IPS DF 6.9 (cell line): Measurements from ENCODE around the gene PTPRD.

Source experiments
- DNase-seq: peaks from one replicate; pipeline ENCODE4 v3.0.0-alpha.2; 2013; ENCODE audit warnings: low read depth, low spot score
- H3K27ac ChIP-seq: one replicate; pipeline ENCODE4 v1.5.1; 2013; ENCODE audit warnings: low read length, control low read depth
- H3K27me3 ChIP-seq: 2 replicates; pipeline ENCODE4 v1.6.1; 2013; ENCODE audit warnings: mild to moderate bottlenecking, low read length; ENCODE audit not compliant: control insufficient read depth, insufficient read depth
- H3K36me3 ChIP-seq: 2 replicates; pipeline ENCODE4 v1.6.1; 2013; ENCODE audit warnings: low read length; ENCODE audit not compliant: control insufficient read depth, insufficient read depth
- H3K4me1 ChIP-seq: 2 replicates; pipeline ENCODE4 v1.6.1; 2013; ENCODE audit warnings: low read length; ENCODE audit not compliant: control insufficient read depth, insufficient read depth
- H3K4me3 ChIP-seq: 2 replicates; pipeline ENCODE4 v1.5.1; 2013; ENCODE audit warnings: mild to moderate bottlenecking, low read length
- H3K9me3 ChIP-seq: 2 replicates; pipeline ENCODE4 v1.6.1; 2013; ENCODE audit warnings: low read length, inconsistent platforms; ENCODE audit not compliant: control insufficient read depth, insufficient read depth
- WGBS: extraction: QIAGEN DNeasy Blood & Tissue Kit; methylation state at CpG from one replicate; pipeline ENCODE4 v1.1.7; 2013; ENCODE audit warnings: mixed read lengths, missing lambda C conversion rate; ENCODE audit not compliant: insufficient read length, insufficient coverage; 5-methylcytosine and 5-hydroxymethylcytosine counted together

The PTPRD gene

GRCh38 chr9:8963885-8964284, 1648.9 kb downstream of the PTPRD start:
- Histone ChIP-seq H3K27ac (no peak overlapping the region), H3K27me3 (no peaks in the 10 kb centered on the region), H3K4me3 (no peak overlapping the region), H3K36me3 (no peaks in the 10 kb centered on the region), H3K9me3 (no peaks in the 10 kb centered on the region), H3K4me1 (no peaks in the 10 kb centered on the region)
- no peak for DNase-seq

GRCh38 chr9:8962084-8962483, 1650.7 kb downstream of the PTPRD start:
- WGBS = no CpG with 5 or more reads among the region's 2 CpGs
- no peaks in the 10 kb centered on the region for H3K4me1 ChIP-seq
- no peak overlapping the region for H3K4me3 ChIP-seq
- H3K27me3 ChIP-seq = no peaks in the 10 kb centered on the region
- no peaks in the 10 kb centered on the region for H3K9me3 ChIP-seq
- H3K36me3 ChIP-seq = no peaks in the 10 kb centered on the region
- DNase-seq = no peak
- no peak overlapping the region for H3K27ac ChIP-seq

GRCh38 chr9:8961186-8961851, 1651.5 kb downstream of the PTPRD start:
- WGBS = no CpG with 5 or more reads among the region's 4 CpGs
- DNase-seq = no peak

GRCh38 chr9:8960254-8960653, 1652.5 kb downstream of the PTPRD start:
- Histone ChIP-seq H3K27ac (no peak overlapping the region), H3K4me1 (no peaks in the 10 kb centered on the region; the same call in 1 of the 2 replicates), H3K27me3 (no peaks in the 10 kb centered on the region), H3K4me3 (no peak overlapping the region), H3K9me3 (no peaks in the 10 kb centered on the region), H3K36me3 (no peaks in the 10 kb centered on the region)
- no peak for DNase-seq
- no CpG with 5 or more reads among the region's 3 CpGs for WGBS

More at GRCh38 chr9:8961186-8961851, 1651.5 kb downstream of the PTPRD start:
- Histone ChIP-seq H3K4me1 (no peaks in the 10 kb centered on the region), H3K9me3 (no peaks in the 10 kb centered on the region), H3K27me3 (no peaks in the 10 kb centered on the region), H3K36me3 (no peaks in the 10 kb centered on the region), H3K27ac (no peak overlapping the region), H3K4me3 (no peak overlapping the region)

- no peak overlapping the region for H3K27ac ChIP-seq
- no peaks in the 10 kb centered on the region; the same call in 1 of the 2 replicates for H3K4me1 ChIP-seq
- WGBS = no CpG with 5 or more reads among the region's 2 CpGs
- H3K9me3 ChIP-seq = no peaks in the 10 kb centered on the region
- no peak for DNase-seq
- no peaks in the 10 kb centered on the region for H3K27me3 ChIP-seq
- H3K4me3 ChIP-seq = no peak overlapping the region
- H3K36me3 ChIP-seq = no peaks in the 10 kb centered on the region
Observed at GRCh38 chr9:8958358-8958757, 1654.4 kb downstream of the PTPRD start.

- Histone ChIP-seq H3K27me3 (no peaks in the 10 kb centered on the region), H3K4me3 (no peak overlapping the region), H3K9me3 (no peaks in the 10 kb centered on the region), H3K36me3 (no peaks in the 10 kb centered on the region), H3K4me1 (no peaks in the 10 kb centered on the region; the same call in 1 of the 2 replicates), H3K27ac (no peak overlapping the region)
- no CpG with 5 or more reads among the region's 2 CpGs for whole genome bisulfite sequencing
- DNase-seq = no peak
Observed at GRCh38 chr9:8955315-8955714, 1657.5 kb downstream of the PTPRD start.

- Histone ChIP-seq H3K27ac (no peak overlapping the region), H3K4me1 (no peaks in the 10 kb centered on the region), H3K27me3 (no peaks in the 10 kb centered on the region), H3K36me3 (no peaks in the 10 kb centered on the region), H3K9me3 (no peaks in the 10 kb centered on the region), H3K4me3 (no peak overlapping the region)
- no CpG with 5 or more reads among the region's 1 CpG for WGBS
- no peak for DNase-seq
Observed at GRCh38 chr9:8946461-8946860, 1666.3 kb downstream of the PTPRD start.

GRCh38 chr9:8943392-8943791, 1669.4 kb downstream of the PTPRD start:
- no CpG with 5 or more reads among the region's 1 CpG for WGBS
- Histone ChIP-seq H3K4me3 (no peak overlapping the region), H3K4me1 (no peaks in the 10 kb centered on the region), H3K36me3 (no peaks in the 10 kb centered on the region), H3K9me3 (no peaks in the 10 kb centered on the region), H3K27ac (no peak overlapping the region), H3K27me3 (no peaks in the 10 kb centered on the region)
- no peak for DNase-seq

- Histone ChIP-seq H3K27me3 (no peaks in the 10 kb centered on the region), H3K9me3 (no peaks in the 10 kb centered on the region), H3K27ac (no peak overlapping the region), H3K4me1 (no peaks in the 10 kb centered on the region), H3K4me3 (no peak overlapping the region), H3K36me3 (no peaks in the 10 kb centered on the region)
- no peak for DNase-seq
Observed at GRCh38 chr9:8940650-8941049, 1672.2 kb downstream of the PTPRD start.

- Histone ChIP-seq H3K27me3 (no peaks in the 10 kb centered on the region), H3K9me3 (no peaks in the 10 kb centered on the region), H3K27ac (no peak overlapping the region), H3K36me3 (no peaks in the 10 kb centered on the region), H3K4me1 (no peaks in the 10 kb centered on the region), H3K4me3 (no peak overlapping the region)
- WGBS = no CpG with 5 or more reads among the region's 1 CpG
- DNase-seq = no peak
Observed at GRCh38 chr9:8926461-8926860, 1686.3 kb downstream of the PTPRD start.

GRCh38 chr9:8924562-8924961, 1688.2 kb downstream of the PTPRD start:
- H3K4me1 ChIP-seq = no peaks in the 10 kb centered on the region
- no CpG with 5 or more reads among the region's 2 CpGs for WGBS
- H3K27me3 ChIP-seq = no peaks in the 10 kb centered on the region
- H3K4me3 ChIP-seq = no peak overlapping the region
- DNase-seq = no peak
- H3K9me3 ChIP-seq = no peaks in the 10 kb centered on the region
- H3K36me3 ChIP-seq = no peaks in the 10 kb centered on the region
- H3K27ac ChIP-seq = no peak overlapping the region
